Lower leg skin (tissue), 4 donors: ENCODE results near the gene NEB. TPM values are rescaled to one million over a fixed set of nuclear protein-coding genes. Genes with fewer than 3 reads are reported as not detected.

Source experiments
- DNase-seq, 2 donors: peaks; one replicate each; pipeline ENCODE4 v3.0.0-alpha.2; 2019; ENCODE audit warnings: low spot score in 2 of 2
- H3K4me3 ChIP-seq: fragments of 200-600 bp; sonication (generic); 2 replicates; pipeline ENCODE4 v1.5.1; 2017; ENCODE audit warnings: mild to moderate bottlenecking, low read depth; ENCODE audit not compliant: poor library complexity, severe bottlenecking
- CTCF ChIP-seq, 3 donors: fragments of 450-650 bp; IDR thresholded peaks; one replicate each; pipeline ENCODE4 v1.5.1; 2016; ENCODE audit warnings: antibody characterized with exemption in 3 of 3, mild to moderate bottlenecking in 3 of 3, moderate library complexity in 2 of 3
- POLR2A ChIP-seq, 2 donors: fragments of 450-650 bp; IDR thresholded peaks; one replicate each; pipeline ENCODE4 v1.6.1; 2016 to 2017; ENCODE audit warnings: antibody characterized with exemption in 2 of 2, mild to moderate bottlenecking in 1 of 2, moderate library complexity in 1 of 2
- WGBS, 2 donors: methylation state at CpG; one replicate each; pipeline ENCODE4 v1.1.5; 2018; 5-methylcytosine and 5-hydroxymethylcytosine counted together
- intact Hi-C: fragments of 100-400 bp; cut with DNase I; formaldehyde crosslinking; loops from one replicate; pipeline ENCODE4 v1.15.0; 2023; ENCODE audit warnings: low total_unique reads
- total RNA-seq, 4 donors: library from RNA; depleted of rRNA; stranded (reverse); fragments of >200 nt; gene quantifications; one replicate each; pipeline ENCODE4 v1.1.0, GENCODE V29; 2016

The NEB gene
- total RNA-seq, 4 donors from 2014 or later, result 4.7 to 15.6 (median 6.9) TPM

DNA sequence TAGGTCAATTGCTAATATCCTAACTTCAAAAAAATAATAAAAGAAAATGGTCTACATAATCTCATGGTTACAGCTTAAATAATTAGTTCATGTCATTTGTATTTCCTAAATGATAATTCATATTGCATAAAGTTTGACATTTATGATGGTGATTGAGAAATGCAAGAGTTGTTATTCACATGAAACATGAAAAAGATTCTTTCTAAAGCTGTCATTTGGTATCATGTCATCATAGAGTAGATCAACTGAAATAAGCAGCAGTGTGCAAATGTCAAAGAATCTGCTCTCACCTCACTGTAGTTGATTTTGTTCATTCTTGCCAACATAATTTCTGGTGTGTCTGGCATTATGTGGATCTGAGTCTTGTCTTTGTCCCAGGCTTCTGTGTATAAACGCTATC, 95.3 kb downstream of the NEB start:
- WGBS, 2 donors, result 76 to 82% methylated on average over 1 of the region's 1 CpG

DNA sequence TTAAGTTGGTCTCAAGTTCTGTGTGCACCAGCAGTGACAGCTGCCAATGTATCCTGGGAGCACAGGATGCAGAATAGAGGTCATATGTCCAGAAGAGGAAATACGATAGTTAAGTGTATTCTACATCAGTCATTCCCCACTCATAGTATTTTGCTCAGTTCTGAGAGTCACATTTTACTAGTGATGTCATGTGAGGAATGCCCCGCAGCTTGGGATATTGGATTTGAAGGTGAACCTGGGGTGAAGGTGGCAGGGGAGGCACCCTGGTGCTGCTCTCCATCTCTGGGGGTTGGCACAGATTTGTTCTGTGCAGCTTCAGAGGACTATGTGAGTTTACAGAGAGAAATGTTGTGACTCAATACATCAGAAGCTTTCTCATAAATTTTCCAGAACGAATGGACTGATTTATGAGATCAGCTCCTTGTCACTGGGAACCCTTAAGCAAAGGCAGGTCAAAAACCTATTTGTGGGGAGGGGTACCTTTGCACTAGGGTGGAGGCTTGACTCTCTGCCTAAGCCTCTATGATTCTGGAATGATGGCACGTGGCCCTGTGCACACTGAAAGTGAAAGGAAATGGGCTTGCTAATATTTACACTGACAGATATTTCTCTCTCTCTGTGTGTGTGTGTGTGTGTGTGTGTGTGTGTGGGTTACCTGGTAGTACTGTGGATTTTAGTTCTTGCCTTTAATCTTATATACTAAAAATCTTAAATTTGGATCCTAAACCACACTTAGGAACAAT, 95.9 kb downstream of the NEB start:
- intact Hi-C loops, result no loop called here
- TF ChIP-seq CTCF (IDR thresholded peaks at IDR 0.05), result no peak
- TF ChIP-seq POLR2A (IDR thresholded peaks at IDR 0.05), result no peak
- no peak overlapping the region for H3K4me3 ChIP-seq
- DNase-seq, result no peak
- 22 to 25% methylated on average over 4 of the region's 4 CpGs for WGBS, 2 donors

More for the DNA sequence above, 95.3 kb downstream of the NEB start:
- no peak overlapping the region for H3K4me3 ChIP-seq
- intact Hi-C loops, result no loop called here
- DNase-seq, result no peak
- TF ChIP-seq POLR2A (IDR thresholded peaks at IDR 0.05), result no peak
- no peak for TF ChIP-seq CTCF (IDR thresholded peaks at IDR 0.05)

DNA sequence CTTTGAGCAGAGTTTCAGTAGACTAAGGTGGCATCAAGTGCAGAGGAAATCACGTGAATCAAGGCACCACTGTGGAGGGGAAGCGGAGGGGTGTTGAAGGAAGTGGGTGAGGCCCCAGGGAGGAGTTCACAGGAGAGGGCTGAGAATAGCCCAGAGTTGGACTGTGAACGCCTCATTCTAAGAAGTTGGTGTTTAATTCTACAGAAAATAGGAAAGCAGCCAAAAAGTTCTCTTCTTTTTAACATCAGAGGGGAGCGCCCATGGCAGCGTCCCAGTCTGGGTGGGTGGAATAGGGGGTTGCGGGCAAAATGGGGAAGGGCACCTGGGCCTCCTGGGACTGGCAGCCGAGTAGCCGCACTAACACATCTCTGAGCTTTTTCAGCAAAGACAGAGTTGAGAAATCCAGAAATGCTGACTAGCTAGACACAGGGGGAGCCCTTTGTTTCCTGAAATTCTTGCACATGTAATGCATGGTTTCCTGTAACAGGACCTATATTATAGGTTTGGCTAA, 97.0 kb downstream of the NEB start:
- 38 to 49% methylated on average over 8 of the region's 8 CpGs for WGBS, 2 donors
- no peak overlapping the region for H3K4me3 ChIP-seq
- DNase-seq, result no peak
- intact Hi-C loops, result no loop called here
- TF ChIP-seq CTCF (IDR thresholded peaks at IDR 0.05) (no peak), POLR2A (IDR thresholded peaks at IDR 0.05) (no peak)

- no peak for DNase-seq
- 96% methylated on average over 4 of the region's 4 CpGs for WGBS, 2 donors
- intact Hi-C loops, result no loop called here
- no peak overlapping the region for H3K4me3 ChIP-seq
- no peak for TF ChIP-seq CTCF (IDR thresholded peaks at IDR 0.05)
These were observed 99.4 kb downstream of the NEB start for GRCh38 chr2:151634736-151635467.

DNA sequence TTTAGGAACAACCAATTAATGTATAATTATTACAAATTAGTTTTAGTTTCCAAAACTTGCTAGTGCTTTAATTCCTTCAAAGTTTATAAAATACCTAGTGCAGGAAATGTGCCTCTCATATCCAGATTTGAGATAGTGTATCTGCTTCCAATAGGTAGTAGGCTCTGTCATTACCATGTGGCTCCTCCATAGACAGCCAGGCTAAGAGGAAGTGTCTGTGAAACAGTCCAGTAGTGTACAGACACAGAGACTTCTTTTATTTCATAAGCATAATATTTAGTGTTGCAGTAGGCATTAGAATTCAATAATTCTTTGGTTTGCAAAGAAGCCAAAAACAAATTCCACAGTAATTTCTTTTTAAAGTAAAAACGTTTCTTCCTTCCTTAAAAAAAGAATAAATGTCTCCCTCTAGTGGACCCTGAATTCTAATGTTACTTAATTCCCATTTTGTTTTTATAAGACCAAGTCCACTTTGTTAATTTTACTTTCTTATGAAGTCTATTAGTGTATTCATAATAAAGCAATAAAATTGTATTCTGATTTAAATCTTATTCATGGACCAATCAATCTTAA, 101.2 kb downstream of the NEB start:
- no peak for DNase-seq
- TF ChIP-seq POLR2A (IDR thresholded peaks at IDR 0.05), result no peak
- TF ChIP-seq CTCF (IDR thresholded peaks at IDR 0.05), result no peak
- 13 to 20% methylated on average over 1 of the region's 1 CpG for WGBS, 2 donors
- intact Hi-C loops, result no loop called here
- no peak overlapping the region for H3K4me3 ChIP-seq
